ENCODE measurements around the gene PCDHA3.
"Not testable (repeated sequence)": the region's sequence is repeated elsewhere in the genome, so short reads cannot be mapped to it uniquely, and the experiment has no call there.

The PCDHA3 gene

DNA sequence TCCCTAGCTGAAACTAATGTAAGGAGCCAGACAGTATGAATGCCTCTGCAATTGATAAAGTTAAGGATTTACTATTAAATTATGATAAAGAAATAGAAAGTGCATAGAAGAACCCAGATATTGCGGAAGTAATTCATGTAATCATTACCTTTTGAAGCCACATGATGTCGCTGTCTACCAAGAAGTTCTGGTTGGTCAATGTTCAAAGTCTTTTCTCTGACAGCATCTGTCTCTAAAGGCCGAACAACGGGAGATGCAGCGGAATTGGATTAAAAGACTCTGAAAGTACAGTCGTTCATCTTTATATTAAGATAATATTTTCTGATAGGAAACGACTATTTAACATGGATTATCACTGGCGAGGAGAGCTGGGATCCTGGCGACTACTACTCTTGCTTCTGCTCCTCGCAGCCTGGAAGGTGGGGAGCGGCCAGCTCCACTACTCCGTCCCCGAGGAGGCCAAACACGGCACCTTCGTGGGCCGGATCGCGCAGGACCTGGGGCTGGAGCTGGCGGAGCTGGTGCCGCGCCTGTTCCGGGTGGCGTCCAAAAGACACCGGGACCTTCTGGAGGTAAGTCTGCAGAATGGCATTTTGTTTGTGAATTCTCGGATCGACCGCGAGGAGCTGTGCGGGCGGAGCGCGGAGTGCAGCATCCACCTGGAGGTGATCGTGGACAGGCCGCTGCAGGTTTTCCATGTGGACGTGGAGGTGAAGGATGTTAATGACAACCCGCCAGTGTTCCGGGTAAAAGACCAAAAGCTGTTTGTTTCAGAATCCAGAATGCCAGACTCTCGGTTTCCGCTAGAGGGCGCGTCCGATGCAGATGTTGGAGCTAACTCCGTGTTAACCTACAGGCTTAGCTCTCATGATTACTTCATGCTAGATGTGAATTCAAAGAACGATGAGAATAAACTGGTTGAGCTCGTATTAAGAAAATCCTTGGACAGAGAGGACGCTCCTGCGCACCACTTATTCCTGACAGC lies 40.4 kb downstream of the PCDHA3 start, which contains the start of gene PCDHA8:
PCDHA8 (plus strand) TSS at position 210 of the 985 bp plus-strand sequence; CDS start at position 345, 135 bp downstream.
- no peak for DNase-seq (ENCODE audit: low read depth)
- TF ChIP-seq, protein P1, sequence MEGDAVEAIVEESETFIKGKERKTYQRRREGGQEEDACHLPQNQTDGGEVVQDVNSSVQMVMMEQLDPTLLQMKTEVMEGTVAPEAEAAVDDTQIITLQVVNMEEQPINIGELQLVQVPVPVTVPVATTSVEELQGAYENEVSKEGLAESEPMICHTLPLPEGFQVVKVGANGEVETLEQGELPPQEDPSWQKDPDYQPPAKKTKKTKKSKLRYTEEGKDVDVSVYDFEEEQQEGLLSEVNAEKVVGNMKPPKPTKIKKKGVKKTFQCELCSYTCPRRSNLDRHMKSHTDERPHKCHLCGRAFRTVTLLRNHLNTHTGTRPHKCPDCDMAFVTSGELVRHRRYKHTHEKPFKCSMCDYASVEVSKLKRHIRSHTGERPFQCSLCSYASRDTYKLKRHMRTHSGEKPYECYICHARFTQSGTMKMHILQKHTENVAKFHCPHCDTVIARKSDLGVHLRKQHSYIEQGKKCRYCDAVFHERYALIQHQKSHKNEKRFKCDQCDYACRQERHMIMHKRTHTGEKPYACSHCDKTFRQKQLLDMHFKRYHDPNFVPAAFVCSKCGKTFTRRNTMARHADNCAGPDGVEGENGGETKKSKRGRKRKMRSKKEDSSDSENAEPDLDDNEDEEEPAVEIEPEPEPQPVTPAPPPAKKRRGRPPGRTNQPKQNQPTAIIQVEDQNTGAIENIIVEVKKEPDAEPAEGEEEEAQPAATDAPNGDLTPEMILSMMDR (IDR thresholded peaks at IDR 0.05; ENCODE audit: low read depth, low read length, missing control alignments) = no peak
- in situ Hi-C loops (cut with HindIII; ENCODE audit: low sequenced_read_pairs) = no loop called here
- no peak within 1 kb of the TSS for H3K4me3 ChIP-seq (ENCODE audit: low read depth, low read length)

DNA sequence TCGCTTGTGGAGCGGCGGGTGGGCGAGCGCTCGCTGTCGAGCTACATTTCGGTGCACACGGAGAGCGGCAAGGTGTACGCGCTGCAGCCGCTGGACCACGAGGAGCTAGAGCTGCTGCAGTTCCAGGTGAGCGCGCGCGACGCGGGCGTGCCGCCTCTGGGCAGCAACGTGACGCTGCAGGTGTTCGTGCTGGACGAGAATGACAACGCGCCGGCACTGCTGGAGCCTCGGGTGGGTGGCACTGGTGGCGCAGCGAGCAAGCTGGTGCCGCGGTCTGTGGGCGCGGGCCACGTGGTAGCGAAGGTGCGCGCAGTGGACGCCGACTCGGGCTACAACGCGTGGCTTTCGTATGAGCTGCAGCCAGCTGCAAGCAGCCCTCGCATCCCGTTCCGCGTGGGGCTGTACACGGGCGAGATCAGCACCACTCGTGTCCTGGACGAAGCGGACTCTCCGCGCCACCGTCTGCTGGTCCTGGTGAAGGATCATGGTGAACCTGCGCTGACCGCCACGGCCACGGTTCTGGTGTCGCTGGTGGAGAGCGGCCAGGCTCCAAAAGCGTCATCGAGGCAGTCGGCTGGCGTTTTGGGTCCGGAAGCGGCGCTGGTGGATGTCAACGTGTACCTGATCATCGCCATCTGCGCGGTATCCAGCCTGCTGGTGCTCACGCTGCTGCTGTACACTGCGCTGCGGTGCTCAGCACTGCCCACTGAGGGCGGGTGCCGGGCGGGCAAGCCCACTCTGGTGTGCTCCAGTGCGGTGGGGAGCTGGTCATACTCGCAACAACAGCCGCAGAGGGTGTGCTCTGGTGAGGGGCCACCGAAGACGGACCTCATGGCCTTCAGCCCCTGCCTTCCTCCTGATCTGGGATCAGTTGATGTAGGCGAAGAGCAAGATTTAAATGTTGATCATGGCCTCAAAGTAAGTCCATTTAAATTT lies 42.2 kb downstream of the PCDHA3 start:
- in situ Hi-C loops (cut with HindIII; ENCODE audit: low sequenced_read_pairs) = no loop called here
- TF ChIP-seq, protein P1 (IDR thresholded peaks at IDR 0.05; ENCODE audit: low read depth, low read length, missing control alignments) = no peak
- DNase-seq (ENCODE audit: low read depth) = no peak

GRCh38 chr5:140848139-140849102 lies 47.6 kb downstream of the PCDHA3 start, which contains the start of gene PCDHA9:
Gene PCDHA9 (plus strand): TSS chr5:140848382. CDS start chr5:140848496, 114 bp downstream.
- H3K4me3 ChIP-seq (ENCODE audit: low read depth, low read length); in situ Hi-C loops (cut with HindIII; ENCODE audit: low sequenced_read_pairs); DNase-seq (ENCODE audit: low read depth): not testable (repeated sequence)

More for the DNA sequence above, 42.2 kb downstream of the PCDHA3 start:
- no peak overlapping the region for H3K4me3 ChIP-seq (ENCODE audit: low read depth, low read length)

DNA sequence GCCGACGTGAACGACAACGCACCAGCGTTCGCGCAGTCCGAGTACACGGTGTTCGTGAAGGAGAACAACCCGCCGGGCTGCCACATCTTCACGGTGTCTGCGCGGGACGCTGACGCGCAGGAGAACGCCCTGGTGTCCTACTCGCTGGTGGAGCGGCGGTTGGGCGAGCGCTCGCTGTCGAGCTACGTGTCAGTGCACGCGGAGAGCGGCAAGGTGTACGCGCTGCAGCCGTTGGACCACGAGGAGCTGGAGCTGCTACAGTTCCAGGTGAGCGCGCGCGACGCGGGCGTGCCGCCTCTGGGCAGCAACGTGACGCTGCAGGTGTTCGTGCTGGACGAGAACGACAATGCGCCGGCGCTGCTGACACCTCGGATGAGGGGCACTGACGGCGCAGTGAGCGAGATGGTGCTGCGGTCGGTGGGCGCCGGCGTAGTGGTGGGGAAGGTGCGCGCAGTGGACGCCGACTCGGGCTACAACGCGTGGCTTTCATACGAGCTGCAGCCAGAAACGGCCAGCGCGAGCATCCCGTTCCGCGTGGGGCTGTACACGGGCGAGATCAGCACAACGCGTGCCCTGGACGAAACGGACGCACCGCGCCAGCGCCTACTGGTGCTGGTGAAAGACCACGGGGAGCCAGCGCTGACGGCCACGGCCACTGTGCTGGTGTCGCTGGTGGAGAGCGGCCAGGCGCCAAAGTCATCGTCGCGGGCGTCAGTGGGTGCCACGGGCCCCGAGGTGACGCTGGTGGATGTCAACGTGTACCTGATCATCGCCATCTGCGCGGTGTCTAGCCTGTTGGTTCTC lies 49.2 kb downstream of the PCDHA3 start:
- H3K4me3 ChIP-seq (ENCODE audit: low read depth, low read length); DNase-seq (ENCODE audit: low read depth); in situ Hi-C loops (cut with HindIII; ENCODE audit: low sequenced_read_pairs): not testable (repeated sequence)

Data from astrocyte of the cerebellum (primary cell).